K562 (cell line): ENCODE results near the gene ASRGL1.

Experiments used
- HDAC2 ChIP-seq: fragments of 450-650 bp; IDR thresholded peaks from 2 replicates; pipeline ENCODE4 v1.6.1; 2016; ENCODE audit warnings: mild to moderate bottlenecking
- LEF1 ChIP-seq: fragments of 450-650 bp; IDR thresholded peaks from 2 replicates; pipeline ENCODE4 v1.6.1; 2016; ENCODE audit warnings: mild to moderate bottlenecking
- MEIS2 ChIP-seq: fragments of 450-650 bp; IDR thresholded peaks from 2 replicates; pipeline ENCODE4 v1.6.1; 2014; ENCODE audit warnings: mild to moderate bottlenecking; ENCODE audit not compliant: partially characterized antibody
- POLR2AphosphoS5 ChIP-seq: IDR thresholded peaks from 2 replicates; pipeline ENCODE4 v1.6.1; 2011; ENCODE audit warnings: mild to moderate bottlenecking, low read depth, low read length, moderate library complexity; ENCODE audit not compliant: control insufficient read depth, insufficient read depth
- TF ChIP-seq, protein P1 (sequence below): fragments of 450-650 bp; conservative IDR thresholded peaks from 2 replicates; pipeline ENCODE4 v1.6.1; 2016; ENCODE audit warnings: missing genetic modification characterization, low read depth, mild to moderate bottlenecking, missing compliant biosample characterization, moderate library complexity
- TF ChIP-seq, protein P2 (sequence below): fragments of 450-650 bp; formaldehyde crosslinking; IDR thresholded peaks from 2 replicates; pipeline ENCODE4 v1.4.0; 2020; ENCODE audit warnings: mild to moderate bottlenecking, moderate library complexity
- TF ChIP-seq, protein P3 (sequence below), 3 experiments: IDR thresholded peaks in 2 of 3; conservative IDR thresholded peaks in 1 of 3; 2 replicates each; pipeline ENCODE4 v1.5.1; 2011 to 2012; ENCODE audit warnings: low read length in 3 of 3, mild to moderate bottlenecking in 3 of 3, control low read depth in 2 of 3, improper control_type of control experiment in 1 of 3, inconsistent platforms in 1 of 3, low read depth in 1 of 3, mixed read lengths in 1 of 3, moderate library complexity in 1 of 3; ENCODE audit not compliant: insufficient read depth in 2 of 3

DNA sequence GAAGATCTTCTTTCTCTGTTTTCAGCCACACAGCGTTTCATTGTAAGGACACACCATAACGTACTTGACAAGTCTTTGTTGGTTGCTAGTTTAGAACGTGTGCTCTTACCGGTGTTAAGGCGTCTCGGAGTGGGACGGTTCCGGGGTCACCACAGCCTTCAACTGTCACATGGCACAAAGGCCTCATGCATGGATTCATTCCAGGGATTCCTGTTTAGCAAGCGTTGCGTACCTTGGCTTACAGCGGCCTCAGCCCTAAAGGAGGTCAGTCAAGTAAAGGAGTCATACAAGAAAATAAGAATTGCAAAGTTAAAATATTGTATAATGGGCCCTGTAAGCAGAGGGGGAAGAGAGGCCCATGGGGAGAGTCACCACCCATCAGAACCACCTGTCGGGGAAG lies 79.3 kb downstream of the ASRGL1 start:
- TF ChIP-seq HDAC2 (no peak), MEIS2 (no peak), LEF1 (no peak), POLR2AphosphoS5 (no peak)
- TF ChIP-seq, protein P1, sequence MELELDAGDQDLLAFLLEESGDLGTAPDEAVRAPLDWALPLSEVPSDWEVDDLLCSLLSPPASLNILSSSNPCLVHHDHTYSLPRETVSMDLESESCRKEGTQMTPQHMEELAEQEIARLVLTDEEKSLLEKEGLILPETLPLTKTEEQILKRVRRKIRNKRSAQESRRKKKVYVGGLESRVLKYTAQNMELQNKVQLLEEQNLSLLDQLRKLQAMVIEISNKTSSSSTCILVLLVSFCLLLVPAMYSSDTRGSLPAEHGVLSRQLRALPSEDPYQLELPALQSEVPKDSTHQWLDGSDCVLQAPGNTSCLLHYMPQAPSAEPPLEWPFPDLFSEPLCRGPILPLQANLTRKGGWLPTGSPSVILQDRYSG, result no peak
- TF ChIP-seq, protein P2, sequence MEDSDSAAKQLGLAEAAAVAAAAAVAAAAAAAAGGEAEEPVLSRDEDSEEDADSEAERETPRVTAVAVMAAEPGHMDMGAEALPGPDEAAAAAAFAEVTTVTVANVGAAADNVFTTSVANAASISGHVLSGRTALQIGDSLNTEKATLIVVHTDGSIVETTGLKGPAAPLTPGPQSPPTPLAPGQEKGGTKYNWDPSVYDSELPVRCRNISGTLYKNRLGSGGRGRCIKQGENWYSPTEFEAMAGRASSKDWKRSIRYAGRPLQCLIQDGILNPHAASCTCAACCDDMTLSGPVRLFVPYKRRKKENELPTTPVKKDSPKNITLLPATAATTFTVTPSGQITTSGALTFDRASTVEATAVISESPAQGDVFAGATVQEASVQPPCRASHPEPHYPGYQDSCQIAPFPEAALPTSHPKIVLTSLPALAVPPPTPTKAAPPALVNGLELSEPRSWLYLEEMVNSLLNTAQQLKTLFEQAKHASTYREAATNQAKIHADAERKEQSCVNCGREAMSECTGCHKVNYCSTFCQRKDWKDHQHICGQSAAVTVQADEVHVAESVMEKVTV (CRISPR knock-in tag), result no peak
- TF ChIP-seq, protein P3, sequence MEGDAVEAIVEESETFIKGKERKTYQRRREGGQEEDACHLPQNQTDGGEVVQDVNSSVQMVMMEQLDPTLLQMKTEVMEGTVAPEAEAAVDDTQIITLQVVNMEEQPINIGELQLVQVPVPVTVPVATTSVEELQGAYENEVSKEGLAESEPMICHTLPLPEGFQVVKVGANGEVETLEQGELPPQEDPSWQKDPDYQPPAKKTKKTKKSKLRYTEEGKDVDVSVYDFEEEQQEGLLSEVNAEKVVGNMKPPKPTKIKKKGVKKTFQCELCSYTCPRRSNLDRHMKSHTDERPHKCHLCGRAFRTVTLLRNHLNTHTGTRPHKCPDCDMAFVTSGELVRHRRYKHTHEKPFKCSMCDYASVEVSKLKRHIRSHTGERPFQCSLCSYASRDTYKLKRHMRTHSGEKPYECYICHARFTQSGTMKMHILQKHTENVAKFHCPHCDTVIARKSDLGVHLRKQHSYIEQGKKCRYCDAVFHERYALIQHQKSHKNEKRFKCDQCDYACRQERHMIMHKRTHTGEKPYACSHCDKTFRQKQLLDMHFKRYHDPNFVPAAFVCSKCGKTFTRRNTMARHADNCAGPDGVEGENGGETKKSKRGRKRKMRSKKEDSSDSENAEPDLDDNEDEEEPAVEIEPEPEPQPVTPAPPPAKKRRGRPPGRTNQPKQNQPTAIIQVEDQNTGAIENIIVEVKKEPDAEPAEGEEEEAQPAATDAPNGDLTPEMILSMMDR (IDR thresholded peaks at IDR 0.05 in 2 of 3, conservative IDR thresholded peaks at IDR 0.05 in 1 of 3; ENCODE audit: insufficient read depth in 2 of 3, low read depth in 1 of 3, low read length in 3 of 3), result no peak
